GM23338 (cell line): ENCODE data around the gene RPGRIP1L. TPM values are rescaled to one million over a fixed set of nuclear protein-coding genes. Genes with fewer than 3 reads are reported as not detected.

ENCODE experiments used
- ATAC-seq: fragments of 200-7000 bp; cut with Tn5 transposase; 3 replicates; pipeline ENCODE4 v1.9.1; 2020
- DNase-seq: peaks from one replicate; pipeline ENCODE4 v3.0.0-alpha.2; 2015; ENCODE audit warnings: low spot score
- H2AFZ ChIP-seq: fragments of 200-600 bp; sonication (generic); 2 replicates; pipeline ENCODE4 v1.8.0; 2016; ENCODE audit warnings: antibody characterized with exemption, mild to moderate bottlenecking, moderate library complexity
- H3F3A ChIP-seq: fragments of 200-600 bp; sonication (generic); replicated peaks from 2 replicates; pipeline ENCODE4 v1.8.0; 2017; ENCODE audit warnings: antibody characterized with exemption, mixed run types, low read depth
- H3K27ac ChIP-seq: fragments of 200-600 bp; sonication (generic); 2 replicates; pipeline ENCODE4 v1.6.1; 2016; ENCODE audit warnings: low read depth
- H3K27me3 ChIP-seq: fragments of 200-600 bp; sonication (generic); 2 replicates; pipeline ENCODE4 v1.8.0; 2016; ENCODE audit warnings: mild to moderate bottlenecking, mixed run types, moderate library complexity; ENCODE audit not compliant: insufficient read depth
- H3K36me3 ChIP-seq: fragments of 200-600 bp; sonication (generic); 2 replicates; pipeline ENCODE4 v1.8.0; 2016; ENCODE audit warnings: mild to moderate bottlenecking; ENCODE audit not compliant: insufficient read depth
- H3K4me1 ChIP-seq: fragments of 200-600 bp; sonication (generic); 2 replicates; pipeline ENCODE4 v1.8.0; 2016; ENCODE audit warnings: mild to moderate bottlenecking, moderate library complexity; ENCODE audit not compliant: insufficient read depth
- H3K4me2 ChIP-seq: fragments of 200-600 bp; sonication (generic); 2 replicates; pipeline ENCODE4 v1.7.1; 2017; ENCODE audit warnings: mixed run types
- H3K4me3 ChIP-seq: fragments of 200-600 bp; sonication (generic); 2 replicates; pipeline ENCODE4 v1.6.1; 2016; ENCODE audit warnings: mixed run types
- H3K79me2 ChIP-seq: fragments of 200-600 bp; sonication (generic); replicated peaks from 2 replicates; pipeline ENCODE4 v1.8.0; 2017; ENCODE audit warnings: mild to moderate bottlenecking; ENCODE audit not compliant: insufficient read depth
- H3K9me2 ChIP-seq: fragments of 200-600 bp; sonication (generic); 2 replicates; pipeline ENCODE4 v1.8.0; 2017; ENCODE audit not compliant: insufficient read depth
- H4K20me1 ChIP-seq: fragments of 200-600 bp; sonication (generic); replicated peaks from 2 replicates; pipeline ENCODE4 v1.8.0; 2017; ENCODE audit warnings: mild to moderate bottlenecking; ENCODE audit not compliant: insufficient read depth
- H3K27ac Mint-ChIP-seq: 2 replicates; pipeline ENCODE4 v1.8.0; 2020; ENCODE audit warnings: inconsistent platforms, mild to moderate bottlenecking, moderate library complexity, mixed read lengths
- H3K27me3 Mint-ChIP-seq: 3 replicates; pipeline ENCODE4 v1.8.0; 2022; ENCODE audit warnings: low read depth, mild to moderate bottlenecking, moderate library complexity, mixed read lengths, inconsistent platforms; ENCODE audit not compliant: insufficient read depth, poor library complexity
- H3K36me3 Mint-ChIP-seq: 3 replicates; pipeline ENCODE4 v1.8.0; 2021; ENCODE audit warnings: low read depth, mild to moderate bottlenecking, inconsistent platforms, moderate library complexity, mixed read lengths
- H3K4me1 Mint-ChIP-seq: 3 replicates; pipeline ENCODE4 v1.8.0; 2020; ENCODE audit warnings: mild to moderate bottlenecking, inconsistent platforms, mixed read lengths
- H3K4me3 Mint-ChIP-seq: 3 replicates; pipeline ENCODE4 v1.8.0; 2021; ENCODE audit warnings: moderate library complexity, mild to moderate bottlenecking, inconsistent platforms, mixed read lengths
- H3K9me3 Mint-ChIP-seq: 3 replicates; pipeline ENCODE4 v1.8.0; 2020; ENCODE audit warnings: moderate library complexity, mild to moderate bottlenecking, inconsistent platforms, mixed read lengths
- CREB1 ChIP-seq: fragments of 250-450 bp; sonication (Bioruptor Pico); IDR thresholded peaks from 2 replicates; pipeline ENCODE4 v1.5.0; 2020; ENCODE audit warnings: low read depth, mild to moderate bottlenecking, moderate library complexity
- EZH2 ChIP-seq: fragments of 200-600 bp; sonication (generic); IDR thresholded peaks from one replicate; pipeline ENCODE4 v1.8.0; 2017; ENCODE audit warnings: antibody characterized with exemption, mild to moderate bottlenecking, low read depth; ENCODE audit not compliant: unreplicated experiment
- EZH2phosphoT487 ChIP-seq: fragments of 200-600 bp; sonication (generic); IDR thresholded peaks from one replicate; pipeline ENCODE4 v1.8.1; 2018; ENCODE audit warnings: antibody characterized with exemption; ENCODE audit not compliant: unreplicated experiment
- JUNB ChIP-seq: IDR thresholded peaks from one replicate; pipeline ENCODE4 v1.6.1; 2016; ENCODE audit warnings: antibody characterized with exemption; ENCODE audit not compliant: unreplicated experiment
- NANOG ChIP-seq: IDR thresholded peaks from 2 replicates; pipeline ENCODE4 v1.6.1; 2016; ENCODE audit warnings: antibody characterized with exemption, borderline replicate concordance
- POLR2AphosphoS5 ChIP-seq: IDR thresholded peaks from 2 replicates; pipeline ENCODE4 v1.6.1; 2016; ENCODE audit warnings: antibody characterized with exemption, low read depth
- ZNF331 ChIP-seq: fragments of 250-450 bp; sonication (Bioruptor Pico); IDR thresholded peaks from 2 replicates; pipeline ENCODE4 v1.5.0; 2020; ENCODE audit warnings: low read depth, mild to moderate bottlenecking, moderate library complexity
- polyA plus RNA-seq: library from polyadenylated mRNA; unstranded; fragments of >200 nt; fragmentation: Nextera tagmentation; extraction: Ambion mirVana; gene quantifications from 2 replicates; pipeline ENCODE4 v1.2.1, GENCODE V29; 2016
- total RNA-seq: library from RNA; depleted of rRNA; stranded (reverse); fragments of >200 nt; shearing (Covaris generic); gene quantifications from 2 replicates; pipeline ENCODE4 v1.2.3, GENCODE V29; 2014
- TF ChIP-seq, protein P1 (sequence below), 2 experiments: fragments of 200-600 bp in 1 of 2; sonication (generic) in 1 of 2; conservative IDR thresholded peaks; 2 replicates each; pipeline versions ENCODE4 v1.5.1 to v1.6.1; 2016 to 2017; ENCODE audit warnings: antibody characterized with exemption in 2 of 2, low read depth in 2 of 2, mild to moderate bottlenecking in 2 of 2, moderate library complexity in 1 of 2
- TF ChIP-seq, protein P2 (sequence below): IDR thresholded peaks from one replicate; pipeline ENCODE4 v1.6.1; 2018; ENCODE audit warnings: antibody characterized with exemption; ENCODE audit not compliant: unreplicated experiment
- TF ChIP-seq, protein P3 (sequence below): fragments of 250-450 bp; sonication (Bioruptor Pico); IDR thresholded peaks from 2 replicates; pipeline ENCODE4 v1.5.0; 2020; ENCODE audit warnings: mild to moderate bottlenecking, moderate library complexity

RPGRIP1L gene
- total and polyA plus RNA-seq, 2 experiments from 2014 or later = 11.4 to 21.3 TPM

DNA sequence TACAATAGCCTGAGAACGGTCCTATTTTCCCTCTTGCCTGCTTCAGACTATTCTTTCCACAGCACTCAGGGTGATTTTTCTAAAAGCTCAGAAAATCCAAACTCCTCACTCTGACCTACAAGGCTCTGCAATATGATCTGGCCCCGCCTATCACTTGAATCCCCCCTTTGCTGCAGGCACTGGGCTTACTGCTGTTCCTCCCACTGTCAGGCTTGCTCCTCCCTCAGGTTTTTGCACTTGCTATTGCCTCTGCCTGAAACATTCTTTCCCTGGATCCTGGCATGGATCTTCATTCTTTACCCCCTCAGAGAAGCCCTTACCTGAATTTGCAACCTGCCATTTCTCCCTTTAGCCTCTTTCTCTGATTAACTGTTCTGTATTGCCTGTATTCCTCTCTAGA, 52.3 kb downstream of the RPGRIP1L start:
- DNase-seq (peak; percentile 51), ATAC-seq (peak; percentile 99)
- Histone ChIP-seq H3K4me1 (peaks cover 8% of the 10 kb centered on the region), H3K9me2 (no peaks in the 10 kb centered on the region), H3K4me3 (no peak overlapping the region), H3K36me3 (no peaks in the 10 kb centered on the region), H3K27ac (no peak overlapping the region), H2AFZ (no peak overlapping the region), H3K27me3 (no peaks in the 10 kb centered on the region), H3F3A (no peaks in the 10 kb centered on the region), H3K79me2 (no peaks in the 10 kb centered on the region), H4K20me1 (no peaks in the 10 kb centered on the region), H3K4me2 (no peak overlapping the region)
- Mint-ChIP-seq H3K9me3 (no peaks in the 10 kb centered on the region), H3K27ac (no peak overlapping the region), H3K4me1 (peaks cover 14% of the 10 kb centered on the region), H3K27me3 (no peaks in the 10 kb centered on the region), H3K36me3 (peaks cover 7% of the 10 kb centered on the region; the same call in 2 of the 3 replicates), H3K4me3 (no peak overlapping the region)
- TF ChIP-seq, protein P1, sequence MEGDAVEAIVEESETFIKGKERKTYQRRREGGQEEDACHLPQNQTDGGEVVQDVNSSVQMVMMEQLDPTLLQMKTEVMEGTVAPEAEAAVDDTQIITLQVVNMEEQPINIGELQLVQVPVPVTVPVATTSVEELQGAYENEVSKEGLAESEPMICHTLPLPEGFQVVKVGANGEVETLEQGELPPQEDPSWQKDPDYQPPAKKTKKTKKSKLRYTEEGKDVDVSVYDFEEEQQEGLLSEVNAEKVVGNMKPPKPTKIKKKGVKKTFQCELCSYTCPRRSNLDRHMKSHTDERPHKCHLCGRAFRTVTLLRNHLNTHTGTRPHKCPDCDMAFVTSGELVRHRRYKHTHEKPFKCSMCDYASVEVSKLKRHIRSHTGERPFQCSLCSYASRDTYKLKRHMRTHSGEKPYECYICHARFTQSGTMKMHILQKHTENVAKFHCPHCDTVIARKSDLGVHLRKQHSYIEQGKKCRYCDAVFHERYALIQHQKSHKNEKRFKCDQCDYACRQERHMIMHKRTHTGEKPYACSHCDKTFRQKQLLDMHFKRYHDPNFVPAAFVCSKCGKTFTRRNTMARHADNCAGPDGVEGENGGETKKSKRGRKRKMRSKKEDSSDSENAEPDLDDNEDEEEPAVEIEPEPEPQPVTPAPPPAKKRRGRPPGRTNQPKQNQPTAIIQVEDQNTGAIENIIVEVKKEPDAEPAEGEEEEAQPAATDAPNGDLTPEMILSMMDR (conservative IDR thresholded peaks at IDR 0.05; ENCODE audit: low read depth in 2 of 2) = no peak
- no peak for TF ChIP-seq EZH2phosphoT487

DNA sequence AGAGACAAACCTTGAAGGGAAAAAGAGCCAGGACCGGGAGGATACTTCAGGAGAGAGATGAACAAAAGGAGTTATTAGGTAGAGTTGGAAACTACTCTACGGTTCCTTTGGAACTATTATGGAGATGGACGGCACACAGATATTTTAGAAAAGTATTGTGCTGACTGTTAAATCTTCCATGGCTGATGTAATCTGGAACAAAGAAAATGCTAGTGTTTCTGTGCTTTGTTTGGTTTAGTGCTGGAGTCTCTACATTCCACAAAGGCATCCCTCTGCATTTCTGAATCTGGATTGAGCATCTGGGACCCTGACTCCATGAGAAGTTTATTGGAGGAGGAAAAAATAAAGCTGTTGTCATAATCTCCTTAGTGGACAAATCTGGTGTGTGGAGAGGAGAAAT, 57.2 kb downstream of the RPGRIP1L start:
- Histone ChIP-seq H3K79me2 (no peaks in the 10 kb centered on the region), H3F3A (no peaks in the 10 kb centered on the region), H3K4me3 (no peak overlapping the region), H3K9me2 (no peaks in the 10 kb centered on the region), H3K27ac (no peak overlapping the region), H3K36me3 (no peaks in the 10 kb centered on the region; the same call in 1 of the 2 replicates), H2AFZ (no peak overlapping the region), H3K4me1 (peaks cover 7% of the 10 kb centered on the region), H3K4me2 (no peak overlapping the region), H4K20me1 (no peaks in the 10 kb centered on the region), H3K27me3 (no peaks in the 10 kb centered on the region)
- ATAC-seq (no peak), DNase-seq (peak; percentile 22)
- Mint-ChIP-seq H3K4me1 (peaks cover 16% of the 10 kb centered on the region), H3K4me3 (no peak overlapping the region), H3K9me3 (no peaks in the 10 kb centered on the region), H3K36me3 (peaks cover 16% of the 10 kb centered on the region; the same call in 2 of the 3 replicates), H3K27me3 (no peaks in the 10 kb centered on the region), H3K27ac (peak overlapping the region; percentile 59)
- TF ChIP-seq, protein P2, sequence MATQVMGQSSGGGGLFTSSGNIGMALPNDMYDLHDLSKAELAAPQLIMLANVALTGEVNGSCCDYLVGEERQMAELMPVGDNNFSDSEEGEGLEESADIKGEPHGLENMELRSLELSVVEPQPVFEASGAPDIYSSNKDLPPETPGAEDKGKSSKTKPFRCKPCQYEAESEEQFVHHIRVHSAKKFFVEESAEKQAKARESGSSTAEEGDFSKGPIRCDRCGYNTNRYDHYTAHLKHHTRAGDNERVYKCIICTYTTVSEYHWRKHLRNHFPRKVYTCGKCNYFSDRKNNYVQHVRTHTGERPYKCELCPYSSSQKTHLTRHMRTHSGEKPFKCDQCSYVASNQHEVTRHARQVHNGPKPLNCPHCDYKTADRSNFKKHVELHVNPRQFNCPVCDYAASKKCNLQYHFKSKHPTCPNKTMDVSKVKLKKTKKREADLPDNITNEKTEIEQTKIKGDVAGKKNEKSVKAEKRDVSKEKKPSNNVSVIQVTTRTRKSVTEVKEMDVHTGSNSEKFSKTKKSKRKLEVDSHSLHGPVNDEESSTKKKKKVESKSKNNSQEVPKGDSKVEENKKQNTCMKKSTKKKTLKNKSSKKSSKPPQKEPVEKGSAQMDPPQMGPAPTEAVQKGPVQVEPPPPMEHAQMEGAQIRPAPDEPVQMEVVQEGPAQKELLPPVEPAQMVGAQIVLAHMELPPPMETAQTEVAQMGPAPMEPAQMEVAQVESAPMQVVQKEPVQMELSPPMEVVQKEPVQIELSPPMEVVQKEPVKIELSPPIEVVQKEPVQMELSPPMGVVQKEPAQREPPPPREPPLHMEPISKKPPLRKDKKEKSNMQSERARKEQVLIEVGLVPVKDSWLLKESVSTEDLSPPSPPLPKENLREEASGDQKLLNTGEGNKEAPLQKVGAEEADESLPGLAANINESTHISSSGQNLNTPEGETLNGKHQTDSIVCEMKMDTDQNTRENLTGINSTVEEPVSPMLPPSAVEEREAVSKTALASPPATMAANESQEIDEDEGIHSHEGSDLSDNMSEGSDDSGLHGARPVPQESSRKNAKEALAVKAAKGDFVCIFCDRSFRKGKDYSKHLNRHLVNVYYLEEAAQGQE = no peak
- TF ChIP-seq NANOG = no peak
- TF ChIP-seq EZH2 = no peak
- TF ChIP-seq, protein P3, sequence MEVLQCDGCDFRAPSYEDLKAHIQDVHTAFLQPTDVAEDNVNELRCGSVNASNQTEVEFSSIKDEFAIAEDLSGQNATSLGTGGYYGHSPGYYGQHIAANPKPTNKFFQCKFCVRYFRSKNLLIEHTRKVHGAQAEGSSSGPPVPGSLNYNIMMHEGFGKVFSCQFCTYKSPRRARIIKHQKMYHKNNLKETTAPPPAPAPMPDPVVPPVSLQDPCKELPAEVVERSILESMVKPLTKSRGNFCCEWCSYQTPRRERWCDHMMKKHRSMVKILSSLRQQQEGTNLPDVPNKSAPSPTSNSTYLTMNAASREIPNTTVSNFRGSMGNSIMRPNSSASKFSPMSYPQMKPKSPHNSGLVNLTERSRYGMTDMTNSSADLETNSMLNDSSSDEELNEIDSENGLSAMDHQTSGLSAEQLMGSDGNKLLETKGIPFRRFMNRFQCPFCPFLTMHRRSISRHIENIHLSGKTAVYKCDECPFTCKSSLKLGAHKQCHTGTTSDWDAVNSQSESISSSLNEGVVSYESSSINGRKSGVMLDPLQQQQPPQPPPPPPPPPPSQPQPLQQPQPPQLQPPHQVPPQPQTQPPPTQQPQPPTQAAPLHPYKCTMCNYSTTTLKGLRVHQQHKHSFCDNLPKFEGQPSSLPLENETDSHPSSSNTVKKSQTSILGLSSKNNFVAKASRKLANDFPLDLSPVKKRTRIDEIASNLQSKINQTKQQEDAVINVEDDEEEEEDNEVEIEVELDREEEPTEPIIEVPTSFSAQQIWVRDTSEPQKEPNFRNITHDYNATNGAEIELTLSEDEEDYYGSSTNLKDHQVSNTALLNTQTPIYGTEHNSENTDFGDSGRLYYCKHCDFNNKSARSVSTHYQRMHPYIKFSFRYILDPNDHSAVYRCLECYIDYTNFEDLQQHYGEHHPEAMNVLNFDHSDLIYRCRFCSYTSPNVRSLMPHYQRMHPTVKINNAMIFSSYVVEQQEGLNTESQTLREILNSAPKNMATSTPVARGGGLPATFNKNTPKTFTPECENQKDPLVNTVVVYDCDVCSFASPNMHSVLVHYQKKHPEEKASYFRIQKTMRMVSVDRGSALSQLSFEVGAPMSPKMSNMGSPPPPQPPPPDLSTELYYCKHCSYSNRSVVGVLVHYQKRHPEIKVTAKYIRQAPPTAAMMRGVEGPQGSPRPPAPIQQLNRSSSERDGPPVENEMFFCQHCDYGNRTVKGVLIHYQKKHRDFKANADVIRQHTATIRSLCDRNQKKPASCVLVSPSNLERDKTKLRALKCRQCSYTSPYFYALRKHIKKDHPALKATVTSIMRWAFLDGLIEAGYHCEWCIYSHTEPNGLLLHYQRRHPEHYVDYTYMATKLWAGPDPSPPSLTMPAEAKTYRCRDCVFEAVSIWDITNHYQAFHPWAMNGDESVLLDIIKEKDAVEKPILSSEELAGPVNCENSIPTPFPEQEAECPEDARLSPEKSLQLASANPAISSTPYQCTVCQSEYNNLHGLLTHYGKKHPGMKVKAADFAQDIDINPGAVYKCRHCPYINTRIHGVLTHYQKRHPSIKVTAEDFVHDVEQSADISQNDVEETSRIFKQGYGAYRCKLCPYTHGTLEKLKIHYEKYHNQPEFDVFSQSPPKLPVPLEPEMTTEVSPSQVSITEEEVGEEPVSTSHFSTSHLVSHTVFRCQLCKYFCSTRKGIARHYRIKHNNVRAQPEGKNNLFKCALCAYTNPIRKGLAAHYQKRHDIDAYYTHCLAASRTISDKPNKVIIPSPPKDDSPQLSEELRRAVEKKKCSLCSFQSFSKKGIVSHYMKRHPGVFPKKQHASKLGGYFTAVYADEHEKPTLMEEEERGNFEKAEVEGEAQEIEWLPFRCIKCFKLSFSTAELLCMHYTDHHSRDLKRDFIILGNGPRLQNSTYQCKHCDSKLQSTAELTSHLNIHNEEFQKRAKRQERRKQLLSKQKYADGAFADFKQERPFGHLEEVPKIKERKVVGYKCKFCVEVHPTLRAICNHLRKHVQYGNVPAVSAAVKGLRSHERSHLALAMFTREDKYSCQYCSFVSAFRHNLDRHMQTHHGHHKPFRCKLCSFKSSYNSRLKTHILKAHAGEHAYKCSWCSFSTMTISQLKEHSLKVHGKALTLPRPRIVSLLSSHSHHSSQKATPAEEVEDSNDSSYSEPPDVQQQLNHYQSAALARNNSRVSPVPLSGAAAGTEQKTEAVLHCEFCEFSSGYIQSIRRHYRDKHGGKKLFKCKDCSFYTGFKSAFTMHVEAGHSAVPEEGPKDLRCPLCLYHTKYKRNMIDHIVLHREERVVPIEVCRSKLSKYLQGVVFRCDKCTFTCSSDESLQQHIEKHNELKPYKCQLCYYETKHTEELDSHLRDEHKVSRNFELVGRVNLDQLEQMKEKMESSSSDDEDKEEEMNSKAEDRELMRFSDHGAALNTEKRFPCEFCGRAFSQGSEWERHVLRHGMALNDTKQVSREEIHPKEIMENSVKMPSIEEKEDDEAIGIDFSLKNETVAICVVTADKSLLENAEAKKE (CRISPR knock-in tag) = no peak
- no peak for TF ChIP-seq POLR2AphosphoS5
- TF ChIP-seq JUNB = no peak
- TF ChIP-seq ZNF331 (CRISPR knock-in tag) = no peak
- TF ChIP-seq CREB1 = no peak
